Loucy (cell line): ENCODE measurements around the gene SHD.
"Not testable (repeated sequence)": the region's sequence is repeated elsewhere in the genome, so short reads cannot be mapped to it uniquely, and the experiment has no call there.

Experiments used
- H2AFZ ChIP-seq: fragments of 200-600 bp; sonication (generic); 2 replicates; pipeline ENCODE4 v1.6.0; 2016; ENCODE audit warnings: antibody characterized with exemption, mild to moderate bottlenecking, low read length, moderate library complexity
- H3F3A ChIP-seq: fragments of 200-600 bp; 2 replicates; pipeline ENCODE4 v1.6.0; 2016; ENCODE audit warnings: antibody characterized with exemption, low read depth, mild to moderate bottlenecking
- H3K27me3 ChIP-seq: fragments of 200-600 bp; sonication (generic); 2 replicates; pipeline ENCODE4 v1.6.1; 2014; ENCODE audit warnings: low read length, mild to moderate bottlenecking; ENCODE audit not compliant: insufficient read depth, poor library complexity, severe bottlenecking
- H3K36me3 ChIP-seq: fragments of 200-600 bp; sonication (generic); 2 replicates; pipeline ENCODE4 v1.6.1; 2016; ENCODE audit warnings: low read length; ENCODE audit not compliant: insufficient read depth
- H3K4me1 ChIP-seq: fragments of 200-600 bp; sonication (generic); 2 replicates; pipeline ENCODE4 v1.5.1; 2014; ENCODE audit warnings: low read length, mild to moderate bottlenecking; ENCODE audit not compliant: insufficient read depth, poor library complexity, severe bottlenecking
- H3K4me2 ChIP-seq: fragments of 200-600 bp; sonication (generic); 2 replicates; pipeline ENCODE4 v1.6.0; 2014; ENCODE audit warnings: antibody characterized with exemption, low read length, low read depth, mild to moderate bottlenecking; ENCODE audit not compliant: poor library complexity, severe bottlenecking
- H3K4me3 ChIP-seq: fragments of 200-600 bp; sonication (generic); 2 replicates; pipeline ENCODE4 v1.5.1; 2014; ENCODE audit warnings: low read length, mild to moderate bottlenecking, mixed read lengths; ENCODE audit not compliant: poor library complexity, severe bottlenecking
- H3K79me2 ChIP-seq: fragments of 200-600 bp; sonication (generic); 2 replicates; pipeline ENCODE4 v1.6.1; 2014; ENCODE audit warnings: low read length; ENCODE audit not compliant: insufficient read depth
- H3K9ac ChIP-seq: fragments of 200-600 bp; sonication (generic); 2 replicates; pipeline ENCODE4 v1.6.0; 2014; ENCODE audit warnings: mild to moderate bottlenecking, low read depth, low read length, moderate library complexity; ENCODE audit not compliant: poor library complexity, severe bottlenecking
- H3K9me2 ChIP-seq: fragments of 200-600 bp; sonication (generic); replicated peaks from 2 replicates; pipeline ENCODE4 v1.6.1; 2016; ENCODE audit warnings: low read depth, low read length, mixed read lengths
- H3K9me3 ChIP-seq: fragments of 200-600 bp; sonication (generic); 2 replicates; pipeline ENCODE4 v1.6.1; 2014; ENCODE audit warnings: mild to moderate bottlenecking, antibody characterized with exemption, low read length, low read depth; ENCODE audit not compliant: insufficient read depth
- H4K20me1 ChIP-seq: fragments of 200-600 bp; sonication (generic); 2 replicates; pipeline ENCODE4 v1.6.0; 2014; ENCODE audit warnings: antibody characterized with exemption, low read length, mild to moderate bottlenecking; ENCODE audit not compliant: insufficient read depth, poor library complexity, severe bottlenecking
- CTCF ChIP-seq: fragments of 200-600 bp; sonication (generic); conservative IDR thresholded peaks from 2 replicates; pipeline ENCODE4 v1.5.1; 2014; ENCODE audit warnings: mild to moderate bottlenecking, antibody characterized with exemption, low read length
- EZH2phosphoT487 ChIP-seq: fragments of 200-600 bp; IDR thresholded peaks from 2 replicates; pipeline ENCODE4 v1.6.1; 2018; ENCODE audit warnings: antibody characterized with exemption, mild to moderate bottlenecking, moderate library complexity, borderline replicate concordance

SHD gene

DNA sequence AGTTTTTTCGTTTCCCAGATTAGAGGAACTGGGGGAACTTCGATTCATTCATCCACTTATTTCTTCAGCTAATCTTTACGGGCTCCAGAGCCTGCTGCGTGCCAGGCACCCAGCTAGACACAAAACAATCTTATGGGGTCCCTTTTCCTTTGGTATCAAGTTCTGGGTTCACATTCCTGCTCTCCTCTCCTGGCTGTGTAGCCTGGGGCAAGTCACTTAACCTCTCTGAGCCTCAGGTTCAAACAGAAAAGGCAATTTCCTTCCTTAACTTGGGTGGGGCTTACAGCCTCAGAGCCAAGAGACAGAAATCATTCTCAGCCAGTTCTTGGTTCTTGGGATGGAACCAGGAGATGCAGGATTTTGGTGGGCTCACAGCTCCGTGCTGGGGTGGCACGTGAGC, 5.9 kb downstream of the SHD start:
- Histone ChIP-seq H3F3A (no peaks in the 10 kb centered on the region), H3K4me1 (no peaks in the 10 kb centered on the region), H2AFZ (no peak overlapping the region), H3K9me2 (no peaks in the 10 kb centered on the region), H4K20me1 (no peaks in the 10 kb centered on the region), H3K36me3 (no peaks in the 10 kb centered on the region), H3K27me3 (no peaks in the 10 kb centered on the region), H3K4me2 (no peak overlapping the region), H3K79me2 (no peaks in the 10 kb centered on the region), H3K9me3 (no peaks in the 10 kb centered on the region), H3K9ac (no peak overlapping the region), H3K4me3 (no peak overlapping the region)
- TF ChIP-seq CTCF = no peak
- TF ChIP-seq EZH2phosphoT487 = no peak

DNA sequence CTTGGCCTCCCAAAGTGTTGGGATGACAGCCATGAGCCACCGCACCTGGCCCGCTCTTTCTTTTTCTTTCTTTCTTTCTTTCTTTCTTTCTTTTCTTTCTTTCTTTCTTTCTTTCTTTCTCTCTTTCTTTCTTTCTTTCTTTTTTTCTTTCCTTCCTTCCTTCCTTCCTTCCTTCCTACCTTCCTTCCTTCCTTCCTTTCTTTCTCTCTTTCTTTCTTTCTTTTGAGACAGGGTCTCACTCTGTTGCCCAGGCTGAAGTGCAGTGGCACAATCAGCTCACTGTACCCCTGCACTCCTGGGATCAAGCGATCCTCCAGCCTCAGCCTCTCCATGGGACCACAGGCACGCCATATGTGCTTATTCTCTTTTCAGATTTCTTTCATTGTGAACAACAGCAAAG, 7.1 kb downstream of the SHD start:
- H3K4me3 ChIP-seq, H3K36me3 ChIP-seq, H3K9me2 ChIP-seq: not testable (repeated sequence)

DNA sequence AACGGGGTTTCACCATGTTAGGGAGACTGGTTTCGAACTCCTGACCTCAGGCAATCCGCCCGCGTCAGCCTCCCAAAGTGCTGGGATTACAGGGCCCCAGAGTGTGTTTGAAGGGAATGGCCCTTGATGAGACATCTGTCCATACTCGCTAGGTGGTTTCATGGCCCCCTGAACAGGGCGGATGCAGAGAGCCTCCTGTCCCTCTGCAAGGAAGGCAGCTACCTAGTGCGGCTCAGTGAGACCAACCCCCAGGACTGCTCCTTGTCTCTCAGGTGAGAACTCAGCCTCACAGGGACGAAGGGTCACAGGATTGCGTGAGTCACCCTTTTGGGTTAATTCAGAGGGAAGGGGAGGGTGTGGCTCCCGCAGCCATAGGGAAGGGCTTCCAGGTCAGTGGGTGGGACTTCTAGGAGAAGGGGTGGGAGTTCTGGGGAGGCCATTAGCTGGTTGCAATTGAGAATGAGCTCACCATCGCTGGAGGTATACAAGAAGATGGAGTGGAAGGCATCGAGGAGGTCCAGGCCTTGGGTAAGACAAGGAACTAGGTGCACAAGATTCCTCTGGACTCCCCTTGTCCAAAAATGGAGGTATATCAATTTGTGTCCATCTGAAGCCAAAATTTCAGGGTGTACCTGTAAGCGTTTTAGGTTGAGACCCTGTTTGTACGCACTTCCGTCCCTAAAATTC, 9.2 kb downstream of the SHD start:
- TF ChIP-seq EZH2phosphoT487 = no peak
- no peak for TF ChIP-seq CTCF
- H3F3A ChIP-seq = no peaks in the 10 kb centered on the region
- no peak overlapping the region for H3K4me3 ChIP-seq
- no peaks in the 10 kb centered on the region for H3K9me3 ChIP-seq
- no peak overlapping the region for H3K9ac ChIP-seq
- no peaks in the 10 kb centered on the region for H3K79me2 ChIP-seq
- no peaks in the 10 kb centered on the region for H3K27me3 ChIP-seq
- no peaks in the 10 kb centered on the region for H3K36me3 ChIP-seq
- H3K4me2 ChIP-seq = no peak overlapping the region
- no peaks in the 10 kb centered on the region for H4K20me1 ChIP-seq
- H3K4me1 ChIP-seq = no peaks in the 10 kb centered on the region
- H2AFZ ChIP-seq = no peak overlapping the region
- no peaks in the 10 kb centered on the region for H3K9me2 ChIP-seq

More for the DNA sequence above, 7.1 kb downstream of the SHD start:
- H3K79me2 ChIP-seq, H3K9me3 ChIP-seq, H3K4me1 ChIP-seq, H4K20me1 ChIP-seq, H3K27me3 ChIP-seq, H3F3A ChIP-seq, H3K4me2 ChIP-seq, H2AFZ ChIP-seq, H3K9ac ChIP-seq: not testable (repeated sequence)

GRCh38 chr19:4291184-4291732, 12.2 kb downstream of the SHD start:
- Histone ChIP-seq H3K79me2 (no peaks in the 10 kb centered on the region), H3K36me3 (no peaks in the 10 kb centered on the region), H3K4me1 (no peaks in the 10 kb centered on the region), H3K27me3 (no peaks in the 10 kb centered on the region), H3K9me2 (no peaks in the 10 kb centered on the region), H3K9me3 (no peaks in the 10 kb centered on the region), H3K4me2 (no peak overlapping the region), H2AFZ (no peak overlapping the region), H3K9ac (no peak overlapping the region), H3F3A (no peaks in the 10 kb centered on the region), H3K4me3 (no peak overlapping the region), H4K20me1 (no peaks in the 10 kb centered on the region)
- TF ChIP-seq CTCF = no peak
- no peak for TF ChIP-seq EZH2phosphoT487
